ENCODE data around the gene MED23.

The MED23 gene

DNA sequence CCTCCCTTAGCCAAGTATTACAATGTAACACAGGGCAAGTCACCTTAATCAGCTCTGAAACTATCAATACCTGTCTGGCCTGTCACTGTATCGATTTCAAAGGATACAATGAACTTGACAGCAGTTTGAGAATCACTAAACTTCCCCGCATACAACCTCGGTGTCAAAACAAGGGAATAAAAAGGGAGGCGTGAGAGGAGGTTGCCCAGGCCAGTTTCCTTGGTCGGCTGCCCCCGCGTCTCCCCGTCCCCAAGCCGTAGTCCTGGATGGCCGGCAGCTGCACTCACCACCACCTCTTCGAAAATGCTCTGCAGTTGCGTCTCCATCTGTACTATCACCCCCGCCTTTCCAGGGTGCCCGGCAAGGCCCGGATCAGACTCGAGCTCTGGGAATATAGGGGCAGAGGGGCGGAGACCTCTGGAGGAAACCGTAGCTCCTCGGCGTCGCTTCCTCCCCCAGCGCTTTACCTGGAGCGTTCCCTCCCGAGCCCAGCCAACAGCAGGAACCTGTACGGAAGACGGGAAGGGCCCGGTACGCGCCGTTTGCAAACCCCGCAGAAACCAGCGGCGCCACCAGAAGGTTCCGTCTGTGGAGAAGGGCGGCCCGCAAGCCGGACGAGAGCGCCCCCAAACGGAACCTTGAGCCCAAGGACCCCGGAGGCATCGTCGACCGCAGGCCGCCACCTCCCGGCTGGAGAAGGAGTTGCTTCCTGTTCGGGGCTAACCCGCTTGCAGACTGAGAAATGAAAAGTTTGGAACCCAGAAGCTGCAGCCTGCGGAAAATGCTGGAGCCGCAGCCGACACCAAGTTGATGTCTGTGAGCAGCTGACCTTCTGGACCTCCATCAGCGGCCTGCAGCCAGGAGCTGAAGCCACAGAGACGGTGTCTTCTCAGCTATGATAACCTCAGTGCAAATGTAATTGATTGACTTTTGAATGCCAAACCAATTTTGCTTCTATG lies at the start of gene MED23:
Gene MED23 (minus strand): TSS at position 519 of the 959 bp plus-strand sequence. CDS start 193 bp downstream, at position 326.
- DNase-seq: peak; percentile 88

GRCh38 chr6:131673184-131673583 lies 45.1 kb upstream of the MED23 start:
- no peak for DNase-seq

DNA sequence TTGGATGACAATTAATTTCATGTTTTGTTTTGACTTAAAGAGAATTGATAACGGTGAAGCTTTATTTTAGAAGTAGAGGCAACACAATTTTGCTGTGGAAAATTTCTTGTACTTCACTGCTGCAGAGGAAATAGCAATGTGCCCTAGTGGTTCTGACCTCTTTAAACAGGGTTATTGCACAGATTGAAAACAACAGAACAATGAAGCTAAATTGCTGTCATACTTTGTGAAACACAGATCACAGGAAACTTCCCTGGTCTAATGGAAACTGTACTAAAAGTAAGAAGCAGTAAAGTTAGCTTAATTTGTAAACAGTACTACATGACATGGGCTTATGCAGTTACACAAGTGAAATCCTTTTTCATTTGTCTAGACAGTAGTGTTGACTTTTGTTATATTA lies 41.8 kb upstream of the MED23 start:
- DNase-seq: no peak

DNA sequence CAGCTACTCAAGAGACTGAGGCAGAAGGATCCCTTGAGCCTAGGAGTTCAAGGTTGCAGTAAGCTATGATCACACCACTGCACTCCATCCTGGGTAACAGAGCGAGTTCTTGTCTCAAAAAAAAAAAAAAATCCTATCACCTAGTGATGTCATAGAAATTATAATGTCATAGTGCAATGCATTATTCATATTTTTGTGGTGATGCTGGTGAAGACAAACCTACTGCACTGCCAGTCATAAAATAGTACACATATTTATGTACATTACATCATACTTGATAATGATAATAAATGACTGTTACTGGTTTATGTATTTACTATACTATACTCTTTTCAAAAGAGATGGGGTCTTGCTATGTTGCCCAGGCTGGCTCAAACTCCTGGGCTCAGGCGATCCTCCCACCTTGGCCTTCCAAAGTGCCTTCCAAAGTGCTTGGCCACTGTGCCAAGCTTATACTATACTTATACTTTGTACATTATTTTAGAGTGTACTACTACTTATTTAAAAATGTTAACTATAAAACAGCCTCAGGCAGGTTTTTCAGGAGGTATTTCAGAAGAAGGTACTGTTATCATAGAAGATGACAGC lies 35.6 kb upstream of the MED23 start:
- no peak for DNase-seq

DNA sequence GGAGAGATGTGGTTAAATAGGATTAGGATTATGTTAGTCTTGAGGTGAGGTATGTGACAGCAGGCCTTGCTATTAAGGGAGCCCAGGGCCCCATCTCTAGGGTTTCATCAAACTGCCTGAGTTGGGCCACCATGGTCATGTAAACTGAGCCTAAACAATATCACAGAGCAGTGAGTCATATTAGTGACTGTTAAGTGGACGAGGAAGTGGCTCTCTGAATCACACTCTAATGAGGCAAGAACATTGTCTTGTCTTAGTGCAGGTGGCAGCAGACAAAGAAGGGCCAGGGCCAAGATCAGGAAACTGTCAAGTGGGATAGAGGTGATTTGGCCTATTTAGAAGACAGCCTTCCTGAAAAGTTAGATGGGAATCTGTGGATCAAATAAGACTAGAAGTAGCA lies 32.2 kb upstream of the MED23 start:
- DNase-seq: no peak

DNA sequence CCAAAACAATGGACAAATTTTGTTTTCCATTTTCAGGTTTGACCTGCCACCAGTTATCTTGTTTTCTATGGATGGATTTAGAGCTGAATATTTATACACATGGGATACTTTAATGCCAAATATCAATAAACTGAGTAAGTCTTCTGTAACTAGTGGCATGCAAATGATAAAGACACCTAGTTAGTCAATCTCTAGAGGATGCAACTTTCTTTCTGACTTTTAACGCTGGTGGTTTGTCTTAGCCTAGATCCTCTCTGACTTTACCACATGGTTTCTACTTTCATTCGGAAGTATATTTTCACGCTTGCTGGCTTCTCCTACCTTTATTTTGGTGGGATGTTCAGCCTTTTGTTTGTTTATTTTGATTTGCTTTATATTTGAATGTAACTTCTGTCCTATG lies 30.2 kb upstream of the MED23 start:
- DNase-seq: no peak

GRCh38 chr6:131657630-131658111 lies 29.6 kb upstream of the MED23 start:
- no peak for DNase-seq

GRCh38 chr6:131657222-131657621 lies 29.2 kb upstream of the MED23 start:
- no peak for DNase-seq

GRCh38 chr6:131656667-131657066 lies 28.6 kb upstream of the MED23 start:
- DNase-seq: no peak

- no peak for DNase-seq
Measured at GRCh38 chr6:131655951-131656350, 27.9 kb upstream of the MED23 start.

GRCh38 chr6:131655387-131655786 lies 27.3 kb upstream of the MED23 start:
- DNase-seq: no peak

GRCh38 chr6:131654326-131654725 lies 26.3 kb upstream of the MED23 start:
- DNase-seq: no peak

DNA sequence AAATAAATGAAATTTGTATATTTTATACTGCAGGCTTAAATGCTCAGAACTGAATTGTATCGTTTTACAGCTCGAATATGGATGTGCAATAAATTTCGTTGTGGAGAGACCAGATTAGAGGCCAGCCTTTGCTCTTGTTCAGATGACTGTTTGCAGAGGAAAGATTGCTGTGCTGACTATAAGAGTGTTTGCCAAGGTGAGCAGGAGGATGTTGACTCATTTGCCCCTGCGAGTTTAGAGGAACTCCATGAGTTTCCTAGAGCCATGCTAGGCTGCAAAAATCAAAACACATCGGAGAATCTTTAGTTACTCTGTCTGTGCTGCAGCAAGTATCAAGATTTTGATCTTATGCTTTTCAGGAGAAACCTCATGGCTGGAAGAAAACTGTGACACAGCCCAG lies 24.4 kb upstream of the MED23 start:
- no peak for DNase-seq

GRCh38 chr6:131651782-131652181 lies 23.7 kb upstream of the MED23 start:
- DNase-seq: no peak

DNA sequence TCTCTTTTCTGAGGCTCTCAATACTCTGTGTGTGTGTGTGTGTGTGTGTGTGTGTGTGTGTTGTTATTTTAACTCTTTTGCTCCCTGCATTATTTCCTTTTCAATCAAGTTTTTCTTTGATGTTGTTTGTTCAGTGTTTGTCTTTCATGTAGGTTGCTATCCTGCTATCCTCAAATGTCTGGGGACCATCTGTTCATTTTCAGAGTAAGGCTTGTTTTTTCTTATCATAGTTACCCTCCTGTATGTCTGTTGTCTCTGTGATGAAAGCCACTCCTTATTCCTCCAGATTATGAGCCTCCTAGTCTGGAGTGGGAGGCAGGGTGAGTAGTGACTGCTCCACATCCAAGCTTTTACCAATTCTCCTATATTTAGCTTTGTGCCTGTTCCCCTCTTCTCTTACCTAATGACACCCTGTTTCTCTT lies 18.2 kb upstream of the MED23 start:
- no peak for DNase-seq

DNA sequence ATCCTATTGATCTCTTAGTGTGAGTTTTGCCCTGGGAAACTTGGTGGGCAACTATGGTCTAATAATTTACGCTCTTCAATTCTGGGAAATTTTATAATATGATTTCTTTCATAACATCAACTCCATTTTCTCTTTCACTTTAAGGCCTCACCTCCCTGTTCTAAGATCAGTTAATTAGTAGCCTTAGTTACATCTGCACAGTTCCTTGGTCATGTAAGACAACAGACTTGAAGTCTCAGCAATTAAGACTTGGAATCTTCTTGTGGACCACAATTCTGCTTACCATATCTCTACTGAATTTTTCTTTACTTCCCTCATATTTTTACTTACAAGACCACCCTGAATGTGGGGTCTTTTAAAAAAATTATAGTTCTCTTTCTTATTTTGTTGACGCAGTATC lies 17.8 kb upstream of the MED23 start:
- DNase-seq: no peak

DNA sequence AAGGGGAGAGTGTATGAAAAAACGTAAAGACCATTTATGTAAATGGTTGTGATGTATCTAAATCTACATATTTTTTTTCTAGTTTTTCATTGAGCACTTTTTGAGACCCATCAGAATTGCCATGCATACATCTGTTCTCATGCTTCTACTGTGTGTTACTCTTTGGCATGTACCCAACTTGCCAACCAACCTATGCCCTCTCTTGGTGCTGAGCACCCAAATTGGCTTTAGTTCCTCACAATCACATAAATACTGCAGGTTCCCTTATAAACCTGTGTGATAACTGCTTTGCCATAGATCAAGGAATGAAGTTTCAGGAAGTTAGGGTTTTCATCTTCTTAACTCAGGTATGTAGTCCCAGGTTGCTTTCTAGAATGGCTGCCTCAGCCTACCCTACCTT lies 16.9 kb upstream of the MED23 start:
- DNase-seq: no peak

GRCh38 chr6:131643855-131644460 lies 15.9 kb upstream of the MED23 start:
- DNase-seq: no peak

DNA sequence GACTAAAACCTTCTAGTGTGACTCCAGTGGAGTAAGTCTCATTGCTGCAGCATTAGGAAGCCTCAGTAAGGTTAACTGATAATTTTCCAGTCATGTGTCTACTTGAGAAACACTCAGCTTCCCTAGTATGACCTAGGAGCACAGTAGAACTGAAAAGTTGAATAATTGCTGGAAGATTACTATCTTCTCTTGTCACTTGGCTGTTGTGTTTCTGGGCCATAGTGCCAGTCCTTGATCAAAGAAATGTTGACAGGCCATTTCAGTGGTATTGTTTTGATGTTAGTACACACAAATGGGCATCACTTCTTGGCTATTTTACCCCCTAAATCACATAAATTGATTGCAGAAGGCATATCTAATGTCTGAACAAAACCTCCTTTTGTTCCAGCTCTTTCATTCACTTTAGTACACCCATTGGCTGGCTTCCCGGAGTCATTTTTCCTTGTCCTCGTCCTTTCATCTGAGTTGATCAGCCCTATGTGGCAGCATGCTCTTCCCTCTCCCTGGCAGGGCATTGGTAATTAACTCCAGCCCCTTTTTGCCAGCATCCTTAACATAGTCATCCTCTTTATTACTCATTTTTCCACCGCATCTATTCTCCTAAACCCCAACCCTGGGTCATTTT lies 15.1 kb upstream of the MED23 start:
- DNase-seq: no peak

GRCh38 chr6:131642565-131642964 lies 14.5 kb upstream of the MED23 start:
- no peak for DNase-seq

- DNase-seq: no peak
Measured at GRCh38 chr6:131641554-131641953, 13.5 kb upstream of the MED23 start.

DNA sequence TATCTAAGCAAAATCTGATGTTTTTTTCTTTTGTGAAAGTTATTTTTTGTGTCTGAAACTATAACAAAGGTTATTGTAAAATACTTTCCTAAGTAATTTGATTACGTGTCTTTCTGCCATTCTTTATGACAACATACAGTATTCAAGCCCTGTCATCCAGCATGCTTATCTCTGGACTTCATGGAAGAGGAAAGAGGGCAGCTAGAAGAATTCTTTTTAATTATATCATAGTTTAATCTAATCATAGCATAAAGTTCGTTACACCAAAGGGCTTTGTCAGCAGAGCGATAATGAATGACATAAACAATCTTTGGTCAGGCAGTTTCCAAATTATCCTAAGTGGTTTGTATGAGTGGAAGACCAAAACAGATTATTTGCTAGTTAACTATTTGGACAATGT lies 12.5 kb upstream of the MED23 start:
- no peak for DNase-seq

DNA sequence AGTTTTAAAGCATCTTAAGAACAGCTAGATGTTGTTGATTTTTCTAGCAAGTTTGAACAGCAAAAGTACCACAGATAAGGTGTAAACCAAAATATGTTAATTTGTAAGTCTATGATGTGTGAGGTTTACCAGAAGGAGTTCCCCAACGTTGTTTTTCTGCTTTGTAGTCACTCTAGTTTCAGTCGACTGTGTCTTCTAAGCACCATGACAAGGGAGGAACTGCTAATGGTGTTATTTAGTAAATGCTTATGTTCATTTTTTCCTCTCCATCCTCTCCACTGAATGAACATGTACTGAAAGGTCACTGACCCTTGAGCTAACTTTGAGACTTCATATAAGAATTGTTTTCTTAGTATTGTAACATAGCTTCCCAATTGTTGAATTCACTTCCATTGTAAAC lies 12.1 kb upstream of the MED23 start:
- DNase-seq: no peak

All from kidney glomerular epithelial cell (primary cell).